HG02943 (cell line): ENCODE measurements around the gene UBC.

Source experiments
- ATAC-seq: cut with Tn5 transposase; IDR thresholded peaks from one replicate; pipeline ENCODE4 v1.9.1; 2021; ENCODE audit warnings: mild to moderate bottlenecking, low read depth, moderate library complexity; ENCODE audit not compliant: unreplicated experiment

Gene UBC

DNA sequence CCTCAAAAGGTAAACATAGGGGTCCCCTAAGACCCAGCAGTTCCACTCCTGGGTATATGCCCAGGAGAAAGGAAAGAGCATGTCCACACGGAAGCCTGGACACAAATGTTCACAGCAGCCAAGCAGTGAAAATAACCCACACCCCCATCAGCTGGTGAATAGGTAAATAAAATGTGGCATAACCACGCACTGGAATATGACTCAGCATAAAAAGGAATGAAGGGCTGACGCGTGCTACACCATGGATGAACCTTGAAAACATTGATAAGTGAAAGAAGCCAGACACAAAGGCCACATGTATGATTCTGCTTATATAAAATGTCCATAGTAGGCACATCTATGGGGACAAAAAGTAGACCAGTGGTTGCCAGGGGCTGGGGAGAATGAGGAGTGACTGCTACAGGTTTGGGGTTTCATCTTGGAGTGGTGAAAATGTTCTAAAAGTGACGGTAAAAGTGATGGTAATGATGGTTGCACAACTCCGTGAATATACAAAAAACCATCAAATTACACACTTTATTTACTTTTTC lies 47.0 kb downstream of the UBC start:
- ATAC-seq, result no peak

DNA sequence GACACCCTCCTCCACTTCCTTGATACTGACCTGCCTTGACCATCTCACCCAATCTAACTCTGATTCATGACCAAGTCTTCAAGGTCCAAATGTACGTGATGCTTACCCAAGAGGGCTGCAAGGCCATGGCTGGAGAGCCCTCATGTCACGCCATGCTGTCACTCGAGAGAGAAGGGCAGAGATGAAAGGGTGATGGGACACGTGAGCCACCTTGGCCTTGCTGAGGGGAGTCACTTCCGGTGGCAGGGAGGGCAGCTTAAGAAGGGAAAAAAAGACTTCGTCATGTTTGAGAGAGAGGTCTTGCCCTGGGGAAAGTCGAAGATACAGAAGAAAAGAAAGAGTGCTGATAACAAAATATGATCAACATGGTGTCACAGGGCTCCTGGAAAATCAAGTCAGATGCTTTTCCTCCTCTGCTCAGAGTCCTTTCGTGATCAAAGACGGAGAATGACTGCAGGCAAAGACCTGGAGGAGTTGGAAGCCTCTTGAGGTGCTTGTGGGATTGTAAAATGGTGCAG lies 47.5 kb downstream of the UBC start:
- no peak for ATAC-seq

DNA sequence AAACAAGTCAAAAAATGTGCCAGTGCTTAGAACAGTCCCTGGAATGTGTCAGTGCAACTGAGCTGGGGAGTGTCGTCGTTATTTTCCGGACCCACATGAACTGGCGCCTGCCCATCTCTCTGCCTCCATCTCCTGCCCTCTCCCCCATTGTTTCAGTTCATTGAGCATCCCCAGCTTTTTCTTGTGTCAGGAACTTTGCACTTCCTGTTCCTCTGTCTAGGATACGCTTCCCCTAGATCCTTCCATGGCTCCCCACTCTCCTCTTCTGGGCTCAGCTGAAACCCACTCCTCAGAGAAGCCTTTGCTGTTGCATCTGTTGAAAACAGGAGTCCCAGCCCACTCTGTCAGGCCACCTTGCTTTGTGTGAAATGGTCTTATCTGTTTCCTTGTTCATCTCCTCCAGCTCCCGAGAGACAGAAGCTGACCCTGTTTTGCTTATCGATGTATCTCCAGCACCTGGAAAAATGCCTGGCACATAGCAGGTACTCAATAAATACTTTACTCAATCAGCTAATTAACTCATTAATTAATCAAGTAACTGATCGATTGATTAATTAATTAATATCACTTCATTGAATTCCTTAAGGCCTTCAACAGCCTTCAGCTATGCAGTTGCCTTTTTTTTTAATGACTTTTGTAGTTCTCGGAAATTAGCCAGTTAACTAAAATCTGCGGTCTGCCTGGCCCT lies 48.1 kb downstream of the UBC start:
- ATAC-seq, result no peak

DNA sequence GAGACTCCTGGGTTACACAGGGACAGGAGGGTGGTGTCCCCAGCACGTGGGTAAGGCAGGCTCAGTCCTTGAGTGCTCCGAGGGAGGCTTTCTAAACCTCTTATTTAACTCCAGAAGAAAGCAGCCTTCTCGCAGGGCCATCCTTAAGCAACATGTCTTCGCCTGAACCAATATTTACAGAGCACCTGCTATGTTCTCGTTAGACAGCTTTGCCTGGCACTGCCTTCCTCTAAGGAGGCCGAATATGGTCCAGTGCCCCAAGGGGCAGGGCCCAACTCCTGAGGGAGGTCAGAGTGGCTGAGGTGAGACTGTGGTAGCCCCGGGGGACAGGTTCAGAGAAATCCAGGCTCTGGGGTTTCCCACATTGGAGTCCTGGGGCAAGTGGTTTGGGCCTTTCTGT lies 48.7 kb downstream of the UBC start:
- ATAC-seq, result no peak

DNA sequence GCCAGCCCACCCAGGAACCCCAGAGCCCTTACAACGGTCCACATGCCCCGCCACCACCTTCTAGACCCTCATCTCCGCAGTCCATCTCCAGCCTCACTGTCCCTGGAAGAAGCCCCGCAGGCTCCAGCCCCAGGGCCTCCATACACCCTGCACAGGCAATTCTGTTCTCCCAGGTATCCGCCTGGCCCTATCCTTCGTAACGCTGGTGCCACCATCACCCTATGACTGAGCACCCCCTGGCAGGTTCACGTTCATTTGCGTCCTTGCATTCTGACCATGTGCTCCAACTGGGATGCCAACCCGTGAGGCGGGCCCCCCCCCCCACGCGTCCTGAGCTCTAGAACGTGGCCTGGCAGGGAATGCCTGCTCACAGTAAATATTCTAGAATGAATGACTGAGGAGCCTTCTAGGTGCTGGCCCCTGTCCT lies 50.1 kb downstream of the UBC start:
- no peak for ATAC-seq

DNA sequence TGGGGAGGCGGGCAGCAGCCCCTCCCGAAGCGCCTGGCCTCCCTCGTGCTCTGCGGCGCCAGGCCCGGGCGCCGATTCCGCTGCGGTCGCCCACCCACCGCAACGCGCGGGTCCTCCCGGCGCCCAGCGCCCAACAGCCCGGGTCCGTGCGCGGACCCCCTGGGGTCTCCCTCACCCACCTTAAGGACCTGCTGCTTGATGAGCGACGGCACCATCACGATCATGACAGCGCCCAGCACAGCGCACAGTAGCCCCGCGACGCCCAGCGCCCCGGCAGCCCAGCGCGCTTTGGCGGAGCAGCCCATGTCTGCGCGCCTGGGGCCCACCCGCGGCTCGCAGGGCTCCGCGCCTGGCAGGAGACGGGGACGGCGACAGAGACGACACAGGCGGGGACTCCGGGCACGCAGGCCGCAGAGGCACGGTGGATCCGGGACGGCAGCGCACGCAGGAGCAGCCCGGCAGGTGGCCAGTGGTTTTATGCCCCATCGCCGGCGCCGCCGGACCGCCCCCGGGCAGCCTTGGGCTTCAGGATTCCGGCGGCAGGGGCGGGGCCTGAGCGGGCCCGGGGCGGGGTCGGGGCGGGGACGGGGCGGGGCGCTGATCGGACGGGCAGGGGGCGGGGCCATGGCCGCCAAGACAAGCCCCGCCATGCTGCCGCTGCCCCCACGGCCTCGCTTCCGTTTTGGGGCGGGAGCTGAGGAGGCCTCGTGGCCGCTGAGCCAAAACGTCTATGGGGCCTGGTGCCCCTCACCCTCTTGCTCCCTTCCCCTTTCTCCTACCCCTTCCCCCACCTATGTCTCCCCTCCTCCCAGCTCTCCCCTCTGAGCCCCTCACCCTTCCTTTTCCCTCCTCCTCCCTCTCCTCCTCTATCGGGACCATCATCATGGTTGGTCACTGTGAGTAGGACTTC lies 50.8 kb downstream of the UBC start, which contains the start of gene SCARB1:
Gene SCARB1, minus strand, starts transcription at position 449 of the 910 bp plus-strand sequence. Its CDS starts 144 bp downstream, at position 305.
- peak; percentile 62 for ATAC-seq

DNA sequence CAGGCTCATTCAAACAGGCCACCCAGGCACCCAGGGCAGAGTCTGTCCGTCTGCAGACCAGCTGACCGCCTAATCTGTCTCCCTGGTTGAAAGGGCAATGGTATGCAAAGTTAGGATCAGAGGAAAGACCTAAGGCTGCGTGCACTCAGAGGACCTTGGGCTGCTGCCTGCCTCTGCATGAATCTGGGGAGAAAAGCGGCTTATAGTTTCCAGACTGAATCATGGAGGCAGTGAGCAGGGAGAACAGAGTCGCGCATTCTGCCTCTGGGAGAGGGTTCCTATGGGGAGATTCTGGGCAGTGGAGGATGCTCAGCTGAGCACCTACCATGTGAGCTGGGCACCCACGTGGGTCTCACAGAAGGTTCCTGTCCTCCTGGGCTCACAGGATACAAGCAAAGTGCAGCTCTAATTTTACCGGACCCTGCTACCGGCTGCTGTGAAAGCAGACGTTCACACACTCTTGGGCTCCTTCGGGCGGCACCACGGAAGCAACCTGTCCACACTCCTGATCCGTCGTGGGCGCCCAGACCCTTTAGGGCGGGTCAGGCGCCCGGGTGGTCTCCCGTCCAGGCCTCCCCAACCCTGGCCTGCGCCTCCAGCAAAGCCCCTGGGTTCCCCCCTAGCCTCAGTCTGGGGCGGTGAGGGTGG lies 51.6 kb downstream of the UBC start:
- ATAC-seq, result peak; percentile 32

DNA sequence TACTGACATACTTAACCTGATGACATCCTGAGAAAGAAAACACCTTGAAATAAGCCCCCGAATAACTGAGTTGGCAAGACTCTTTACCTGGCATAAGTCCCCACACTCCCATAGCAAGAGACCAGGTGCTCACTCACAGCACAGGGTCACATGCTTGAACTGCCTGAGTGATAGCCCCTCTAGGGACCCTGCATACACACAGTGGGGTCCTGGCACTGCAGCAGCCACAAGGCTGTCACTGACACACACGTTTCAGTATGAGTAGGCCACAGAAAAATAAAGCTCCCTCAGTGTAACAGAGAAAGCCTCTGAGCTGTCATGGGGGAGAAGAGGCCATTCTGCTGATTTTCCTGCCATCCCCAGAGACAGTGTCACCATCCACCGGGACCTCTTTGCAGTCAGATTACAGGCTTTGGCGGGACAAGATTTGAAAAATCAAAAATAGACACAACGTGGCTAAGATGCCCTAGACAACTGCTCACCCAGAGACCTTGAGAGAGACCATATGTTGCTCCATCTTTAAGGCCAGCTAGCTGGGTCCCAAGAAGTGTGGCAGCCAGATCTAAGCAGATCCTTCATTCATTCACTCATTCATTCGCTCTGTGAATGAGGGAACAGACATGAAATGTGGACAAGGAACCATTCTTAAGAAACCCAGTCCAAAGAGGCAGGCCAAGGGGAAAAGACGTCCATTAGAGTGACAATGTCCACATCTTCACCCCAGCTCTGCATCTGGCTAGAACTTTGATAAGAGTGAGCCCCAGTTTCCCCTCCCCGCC lies 52.4 kb downstream of the UBC start:
- no peak for ATAC-seq
